Measurements from ENCODE around the gene WDR93. TPM values are rescaled to one million over a fixed set of nuclear protein-coding genes. Genes with fewer than 3 reads are reported as not detected.

Gene WDR93
- 0.10 TPM in 1 of 2 replicates, not detected in the other for total RNA-seq

GRCh38 chr15:89690276-89691218 lies at the start of gene WDR93, which contains the start of gene PEX11A:
TSS of gene WDR93 (plus strand) at chr15:89690811. CDS start at chr15:89701747, 10,936 bp downstream.
TSS of gene PEX11A (minus strand) at chr15:89690754. CDS start at chr15:89690632, 122 bp downstream.

GRCh38 chr15:89654847-89655805 lies 35.5 kb upstream of the WDR93 start, which contains the start of gene KIF7:
TSS of gene KIF7 (minus strand) at chr15:89655467. CDS start at chr15:89652930, 2,537 bp downstream.

GRCh38 chr15:89679212-89679611 lies 11.4 kb upstream of the WDR93 start, which contains the start of gene PLIN1:
TSS of gene PLIN1 (minus strand) at chr15:89679367. CDS start at chr15:89677489, 1,878 bp downstream.

GRCh38 chr15:89750560-89751542 lies 60.2 kb downstream of the WDR93 start, which contains the start of gene MESP1:
TSS of gene MESP1 (minus strand) at chr15:89751249. CDS start at chr15:89751231, 18 bp downstream.

GRCh38 chr15:89776274-89777072 lies 85.9 kb downstream of the WDR93 start, which contains the start of gene MESP2:
TSS of gene MESP2 (plus strand) at chr15:89776332. CDS start at chr15:89776358, 26 bp downstream.

Small RNA genes within 50 kb of the gene (small RNA-seq; reads per million reads assigned to genes)
- gene RNU6-132P = 0.08 reads per million

Other genes with a start within 250 kb of the WDR93 start
- gene RHCG, start 194.2 kb upstream of the WDR93 start, total RNA-seq = not detected in 2 replicates
- gene TICRR, start 115.3 kb upstream of the WDR93 start, total RNA-seq = 3.3 and 6.2 TPM in 2 replicates
- gene KIF7, start 35.3 kb upstream of the WDR93 start, total RNA-seq = 3.9 and 4.2 TPM in 2 replicates
- gene PLIN1, start 11.4 kb upstream of the WDR93 start, total RNA-seq = 0.10 TPM in 1 of 2 replicates, not detected in the other
- gene PEX11A, start 57 bp upstream of the WDR93 start, total RNA-seq = 2.4 and 3.3 TPM in 2 replicates
- gene MESP1, start 60.4 kb downstream of the WDR93 start, total RNA-seq = 0.10 and 0.33 TPM in 2 replicates
- 0.19 TPM in 1 of 2 replicates, not detected in the other for gene MESP2, start 85.5 kb downstream of the WDR93 start, total RNA-seq
- 19.9 and 35.5 TPM in 2 replicates for gene ANPEP, start 124.0 kb downstream of the WDR93 start, total RNA-seq
- 41.8 and 43.8 TPM in 2 replicates for gene AP3S2, start 203.2 kb downstream of the WDR93 start, total RNA-seq
- 10.3 and 11.4 TPM in 2 replicates for gene ARPIN, start 222.1 kb downstream of the WDR93 start, total RNA-seq